Activated CD4-positive, alpha-beta T cell treated with anti-CD3 and anti-CD28 coated beads for 24 hours (primary cell): ENCODE measurements around the gene AUH.

Experiments used
- DNase-seq, 2 donors: peaks; one replicate each; pipeline ENCODE4 v3.0.0-alpha.2; 2020; ENCODE audit warnings: low read depth in 2 of 2

Gene AUH

GRCh38 chr9:91190062-91190461 is 171.7 kb downstream of the AUH start:
- no peak for DNase-seq

GRCh38 chr9:91188719-91189590 is 172.8 kb downstream of the AUH start:
- no peak for DNase-seq

GRCh38 chr9:91187965-91188344 is 173.8 kb downstream of the AUH start:
- no peak for DNase-seq

GRCh38 chr9:91187311-91187964 is 174.3 kb downstream of the AUH start:
- DNase-seq: no peak

GRCh38 chr9:91186632-91187108 is 175.0 kb downstream of the AUH start:
- no peak for DNase-seq

- no peak for DNase-seq
Measured at GRCh38 chr9:91185193-91185886, 176.4 kb downstream of the AUH start.

- DNase-seq: no peak
Measured at GRCh38 chr9:91182429-91183225, 179.1 kb downstream of the AUH start.

GRCh38 chr9:91181541-91181940 is 180.2 kb downstream of the AUH start:
- no peak for DNase-seq

- no peak for DNase-seq
Measured at GRCh38 chr9:91180930-91181268, 180.8 kb downstream of the AUH start.

- no peak for DNase-seq
Measured at GRCh38 chr9:91180240-91180929, 181.3 kb downstream of the AUH start.

- DNase-seq: no peak
Measured at GRCh38 chr9:91179237-91180138, 182.2 kb downstream of the AUH start.

- no peak for DNase-seq
Measured at GRCh38 chr9:91178281-91179236, 183.2 kb downstream of the AUH start.

GRCh38 chr9:91177661-91178280 is 183.9 kb downstream of the AUH start:
- no peak for DNase-seq

- no peak for DNase-seq
Measured at GRCh38 chr9:91177081-91177480, 184.6 kb downstream of the AUH start.

GRCh38 chr9:91176426-91176825 is 185.3 kb downstream of the AUH start:
- no peak for DNase-seq

- no peak for DNase-seq
Measured at GRCh38 chr9:91174772-91175171, 186.9 kb downstream of the AUH start.

- DNase-seq: no peak
Measured at GRCh38 chr9:91172329-91172728, 189.4 kb downstream of the AUH start.

- no peak for DNase-seq
Measured at GRCh38 chr9:91170951-91171350, 190.8 kb downstream of the AUH start.
